ENCODE data around the gene SHQ1.

GRCh38 chr3:72784226-72784625 is 64.0 kb downstream of the SHQ1 start:
- TF ChIP-seq CTCF (IDR thresholded peaks at IDR 0.05; ENCODE audit: extremely low read depth in 1 of 2, insufficient read depth in 1 of 2, low read depth in 1 of 2, low read length in 2 of 2) (no peak), POLR2AphosphoS5 (IDR thresholded peaks at IDR 0.05; ENCODE audit: insufficient read depth, low read depth, low read length) (no peak), MAX (IDR thresholded peaks at IDR 0.05; ENCODE audit: insufficient read depth, insufficient read length) (no peak), POLR2A (IDR thresholded peaks at IDR 0.05; ENCODE audit: low read depth, low read length) (no peak), EZH2 (IDR thresholded peaks at IDR 0.05; ENCODE audit: borderline replicate concordance, low read depth, low read length, severe bottlenecking) (no peak), FOS (IDR thresholded peaks at IDR 0.05; ENCODE audit: borderline replicate concordance, insufficient read depth, low read length) (no peak), MYC (IDR thresholded peaks at IDR 0.05; ENCODE audit: low read depth, low read length) (no peak)

Data from endothelial cell of umbilical vein (primary cell).